Nephron progenitor cell (in vitro differentiated cells): ENCODE data around the gene LYSMD2.

Experiments used
- DNase-seq: peaks from one replicate; pipeline ENCODE4 v3.0.0; 2021
- H3K27ac Mint-ChIP-seq: 2 replicates; pipeline ENCODE4 v1.8.0; 2021; ENCODE audit warnings: mild to moderate bottlenecking, moderate library complexity, mixed read lengths
- H3K27me3 Mint-ChIP-seq: 2 replicates; pipeline ENCODE4 v1.8.0; 2021; ENCODE audit warnings: mild to moderate bottlenecking, low read depth, mixed read lengths; ENCODE audit not compliant: poor library complexity
- H3K36me3 Mint-ChIP-seq: 2 replicates; pipeline ENCODE4 v1.8.0; 2021; ENCODE audit warnings: low read depth, mixed read lengths
- H3K4me1 Mint-ChIP-seq: 2 replicates; pipeline ENCODE4 v1.8.0; 2021; ENCODE audit warnings: mixed read lengths
- H3K4me3 Mint-ChIP-seq: 2 replicates; pipeline ENCODE4 v1.8.0; 2021; ENCODE audit warnings: mild to moderate bottlenecking, moderate library complexity, mixed read lengths
- H3K9me3 Mint-ChIP-seq: 2 replicates; pipeline ENCODE4 v1.8.0; 2021; ENCODE audit warnings: mild to moderate bottlenecking, moderate library complexity, mixed read lengths
- TF ChIP-seq, protein P1 (sequence below): fragments of 200-600 bp; sonication (generic); IDR thresholded peaks from 2 replicates; pipeline ENCODE4 v1.5.0; 2021; ENCODE audit warnings: antibody characterized with exemption

Gene LYSMD2

DNA sequence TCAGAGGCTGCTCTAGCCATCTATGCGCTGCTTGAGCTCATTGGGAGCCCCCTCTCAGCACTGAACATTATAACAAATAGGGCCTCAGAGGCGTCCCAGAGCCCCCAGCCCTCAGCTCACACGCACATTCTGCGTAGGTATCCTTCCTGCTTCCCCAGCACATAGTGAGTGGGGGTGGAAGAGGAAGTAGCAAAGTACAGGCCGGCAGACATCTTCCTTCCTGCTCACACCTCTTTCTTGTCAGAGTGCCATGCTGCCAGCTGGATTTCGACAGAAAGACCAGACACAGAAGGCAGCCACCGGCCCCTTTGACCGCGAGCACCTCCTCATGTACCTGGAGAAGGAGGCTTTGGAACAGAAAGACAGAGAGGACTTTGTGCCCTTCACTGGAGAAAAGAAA is 30.6 kb upstream of the LYSMD2 start:
- Mint-ChIP-seq H3K4me1 (peaks cover 11% of the 10 kb centered on the region), H3K36me3 (peaks cover 5% of the 10 kb centered on the region), H3K27ac (no peak overlapping the region), H3K4me3 (no peak overlapping the region), H3K27me3 (peaks cover 3% of the 10 kb centered on the region), H3K9me3 (no peaks in the 10 kb centered on the region)
- no peak for DNase-seq
- TF ChIP-seq, protein P1, sequence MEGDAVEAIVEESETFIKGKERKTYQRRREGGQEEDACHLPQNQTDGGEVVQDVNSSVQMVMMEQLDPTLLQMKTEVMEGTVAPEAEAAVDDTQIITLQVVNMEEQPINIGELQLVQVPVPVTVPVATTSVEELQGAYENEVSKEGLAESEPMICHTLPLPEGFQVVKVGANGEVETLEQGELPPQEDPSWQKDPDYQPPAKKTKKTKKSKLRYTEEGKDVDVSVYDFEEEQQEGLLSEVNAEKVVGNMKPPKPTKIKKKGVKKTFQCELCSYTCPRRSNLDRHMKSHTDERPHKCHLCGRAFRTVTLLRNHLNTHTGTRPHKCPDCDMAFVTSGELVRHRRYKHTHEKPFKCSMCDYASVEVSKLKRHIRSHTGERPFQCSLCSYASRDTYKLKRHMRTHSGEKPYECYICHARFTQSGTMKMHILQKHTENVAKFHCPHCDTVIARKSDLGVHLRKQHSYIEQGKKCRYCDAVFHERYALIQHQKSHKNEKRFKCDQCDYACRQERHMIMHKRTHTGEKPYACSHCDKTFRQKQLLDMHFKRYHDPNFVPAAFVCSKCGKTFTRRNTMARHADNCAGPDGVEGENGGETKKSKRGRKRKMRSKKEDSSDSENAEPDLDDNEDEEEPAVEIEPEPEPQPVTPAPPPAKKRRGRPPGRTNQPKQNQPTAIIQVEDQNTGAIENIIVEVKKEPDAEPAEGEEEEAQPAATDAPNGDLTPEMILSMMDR: no peak

DNA sequence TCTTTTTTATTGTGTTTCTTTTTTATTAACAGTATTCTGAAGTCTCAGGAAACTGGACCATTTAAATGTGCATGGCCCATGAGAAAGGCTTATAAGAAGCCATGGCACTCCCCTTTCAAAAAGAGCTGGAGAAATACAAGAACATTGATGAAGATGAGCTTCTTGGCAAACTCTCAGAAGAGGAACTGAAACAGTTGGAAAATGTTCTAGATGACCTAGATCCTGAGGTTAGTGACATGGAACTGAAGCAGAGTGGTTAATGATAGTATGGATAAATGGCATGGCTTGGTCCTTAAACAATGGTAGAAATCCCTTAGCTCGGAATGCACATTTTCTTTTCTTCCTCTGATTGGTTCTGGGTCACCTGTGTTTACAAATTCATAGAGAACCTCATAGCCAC is 28.9 kb upstream of the LYSMD2 start:
- DNase-seq: no peak
- H3K27ac Mint-ChIP-seq: no peak overlapping the region
- no peaks in the 10 kb centered on the region for H3K9me3 Mint-ChIP-seq
- peaks cover 11% of the 10 kb centered on the region for H3K4me1 Mint-ChIP-seq
- H3K4me3 Mint-ChIP-seq: no peak overlapping the region
- peaks cover under 1% of the 10 kb centered on the region for H3K27me3 Mint-ChIP-seq
- peaks cover 5% of the 10 kb centered on the region for H3K36me3 Mint-ChIP-seq
- TF ChIP-seq, protein P1: no peak

DNA sequence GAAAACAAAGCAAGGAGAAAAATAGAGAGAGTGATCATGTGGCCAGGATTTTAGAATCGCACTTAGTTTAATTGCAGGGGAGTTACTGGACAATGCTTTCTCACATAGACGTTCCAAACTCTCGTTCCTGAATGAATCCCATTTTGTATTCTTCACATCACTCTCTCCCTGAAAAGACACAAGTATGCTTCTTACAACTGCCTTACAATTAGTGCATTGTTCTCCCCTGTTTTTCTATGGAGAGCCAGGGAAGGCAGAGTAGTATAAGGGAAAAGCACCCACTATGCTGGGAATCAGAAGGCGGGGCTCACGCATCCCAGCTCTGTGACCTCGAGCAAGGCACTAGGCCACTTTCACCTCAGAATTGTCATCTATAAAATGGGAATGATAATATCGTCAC is 28.3 kb upstream of the LYSMD2 start:
- DNase-seq: no peak
- no peaks in the 10 kb centered on the region for H3K27me3 Mint-ChIP-seq
- H3K4me1 Mint-ChIP-seq: peaks cover 6% of the 10 kb centered on the region
- H3K36me3 Mint-ChIP-seq: peaks cover 5% of the 10 kb centered on the region
- H3K4me3 Mint-ChIP-seq: no peak overlapping the region
- H3K27ac Mint-ChIP-seq: no peak overlapping the region
- no peaks in the 10 kb centered on the region for H3K9me3 Mint-ChIP-seq
- TF ChIP-seq, protein P1: no peak

DNA sequence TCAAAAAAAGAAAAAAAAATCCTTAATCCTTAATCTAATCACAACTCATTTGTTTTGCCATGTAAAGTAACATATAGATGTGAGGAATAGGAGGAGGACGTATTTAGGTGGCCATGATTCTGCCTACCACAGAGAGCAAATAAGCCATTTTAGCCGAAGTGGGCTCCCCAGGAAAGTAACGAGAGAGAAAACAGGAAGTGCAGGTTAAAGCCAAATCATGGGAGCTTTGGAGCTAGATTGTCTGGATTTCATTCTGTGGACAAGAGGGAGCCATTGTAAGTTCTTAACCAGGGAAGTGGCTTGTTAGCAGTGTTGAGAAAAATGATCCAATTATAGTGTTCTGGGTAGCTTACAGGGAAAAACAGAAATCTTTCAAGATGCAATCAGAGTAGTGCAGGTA is 23.4 kb upstream of the LYSMD2 start:
- Mint-ChIP-seq H3K27ac (no peak overlapping the region), H3K4me3 (no peak overlapping the region), H3K9me3 (no peaks in the 10 kb centered on the region), H3K4me1 (no peaks in the 10 kb centered on the region), H3K36me3 (no peaks in the 10 kb centered on the region), H3K27me3 (peaks cover 15% of the 10 kb centered on the region)
- TF ChIP-seq, protein P1: no peak
- DNase-seq: no peak

DNA sequence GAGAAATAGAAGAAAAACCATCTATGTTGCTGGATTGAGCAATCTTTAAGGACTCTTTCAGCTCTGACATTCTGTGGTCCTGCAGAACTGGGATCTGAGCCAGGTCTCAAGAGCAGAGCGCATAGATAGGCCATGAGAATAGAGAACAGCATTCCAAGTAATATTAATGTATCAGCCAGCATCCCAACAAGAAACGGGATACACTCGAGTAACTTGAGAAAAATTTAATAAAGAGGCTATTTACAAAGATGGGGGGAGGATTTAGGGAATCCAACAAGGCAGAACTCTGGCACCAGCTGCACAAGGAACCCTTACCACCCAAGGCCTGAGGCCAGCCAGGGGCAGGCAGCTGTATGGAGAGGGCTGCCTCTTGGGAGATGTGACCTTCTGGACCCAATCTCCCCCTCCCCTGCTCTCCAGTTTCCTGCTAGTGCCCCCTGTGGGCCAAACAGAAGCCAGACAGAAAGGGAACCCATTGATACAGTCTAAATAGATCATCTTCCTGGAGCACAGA is 22.2 kb upstream of the LYSMD2 start:
- no peaks in the 10 kb centered on the region for H3K9me3 Mint-ChIP-seq
- no peak overlapping the region for H3K27ac Mint-ChIP-seq
- no peaks in the 10 kb centered on the region for H3K36me3 Mint-ChIP-seq
- no peaks in the 10 kb centered on the region for H3K4me1 Mint-ChIP-seq
- peaks cover 25% of the 10 kb centered on the region for H3K27me3 Mint-ChIP-seq
- TF ChIP-seq, protein P1: no peak
- no peak overlapping the region for H3K4me3 Mint-ChIP-seq
- no peak for DNase-seq

- no peak overlapping the region for H3K27ac Mint-ChIP-seq
- H3K4me3 Mint-ChIP-seq: no peak overlapping the region
- H3K4me1 Mint-ChIP-seq: no peaks in the 10 kb centered on the region
- H3K9me3 Mint-ChIP-seq: no peaks in the 10 kb centered on the region
- DNase-seq: no peak
- TF ChIP-seq, protein P1: no peak
- peaks cover 35% of the 10 kb centered on the region for H3K27me3 Mint-ChIP-seq
- H3K36me3 Mint-ChIP-seq: no peaks in the 10 kb centered on the region
Observed at GRCh38 chr15:51758645-51759044, 21.2 kb upstream of the LYSMD2 start.
